GM20000 (cell line): ENCODE measurements around the gene ZNF710.
A peak's percentile ranks its signal among the peaks of the same experiment; 100 is the strongest.

ENCODE experiments used
- DNase-seq: peaks from one replicate; pipeline ENCODE4 v3.0.0; 2012; ENCODE audit warnings: low spot score
- TF ChIP-seq, protein P1 (sequence below): IDR thresholded peaks from 2 replicates; pipeline ENCODE4 v1.5.1; 2012; ENCODE audit warnings: mild to moderate bottlenecking, control low read depth; ENCODE audit errors: extremely low read depth, missing control alignments

ZNF710 gene

DNA sequence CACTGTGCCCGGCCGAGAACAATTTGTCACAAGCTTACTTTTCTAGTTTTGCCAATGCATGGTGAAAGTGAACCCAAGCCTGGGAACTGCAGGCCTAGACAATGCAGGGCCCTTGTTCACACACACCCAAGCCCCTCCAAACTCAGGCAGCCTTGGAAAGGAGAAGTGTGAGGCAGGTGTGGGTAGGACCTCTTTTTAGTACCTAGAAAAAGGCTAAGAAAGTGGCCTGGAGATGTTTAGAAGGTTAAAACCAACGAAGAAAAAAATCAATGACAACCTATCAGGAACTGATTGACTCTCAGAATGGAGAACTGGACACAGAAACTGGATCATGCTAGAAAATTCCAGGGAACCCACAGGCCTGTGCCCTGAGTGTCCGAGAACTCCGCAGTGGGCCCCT is 82.3 kb downstream of the ZNF710 start:
- TF ChIP-seq, protein P1, sequence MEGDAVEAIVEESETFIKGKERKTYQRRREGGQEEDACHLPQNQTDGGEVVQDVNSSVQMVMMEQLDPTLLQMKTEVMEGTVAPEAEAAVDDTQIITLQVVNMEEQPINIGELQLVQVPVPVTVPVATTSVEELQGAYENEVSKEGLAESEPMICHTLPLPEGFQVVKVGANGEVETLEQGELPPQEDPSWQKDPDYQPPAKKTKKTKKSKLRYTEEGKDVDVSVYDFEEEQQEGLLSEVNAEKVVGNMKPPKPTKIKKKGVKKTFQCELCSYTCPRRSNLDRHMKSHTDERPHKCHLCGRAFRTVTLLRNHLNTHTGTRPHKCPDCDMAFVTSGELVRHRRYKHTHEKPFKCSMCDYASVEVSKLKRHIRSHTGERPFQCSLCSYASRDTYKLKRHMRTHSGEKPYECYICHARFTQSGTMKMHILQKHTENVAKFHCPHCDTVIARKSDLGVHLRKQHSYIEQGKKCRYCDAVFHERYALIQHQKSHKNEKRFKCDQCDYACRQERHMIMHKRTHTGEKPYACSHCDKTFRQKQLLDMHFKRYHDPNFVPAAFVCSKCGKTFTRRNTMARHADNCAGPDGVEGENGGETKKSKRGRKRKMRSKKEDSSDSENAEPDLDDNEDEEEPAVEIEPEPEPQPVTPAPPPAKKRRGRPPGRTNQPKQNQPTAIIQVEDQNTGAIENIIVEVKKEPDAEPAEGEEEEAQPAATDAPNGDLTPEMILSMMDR, result no peak

DNA sequence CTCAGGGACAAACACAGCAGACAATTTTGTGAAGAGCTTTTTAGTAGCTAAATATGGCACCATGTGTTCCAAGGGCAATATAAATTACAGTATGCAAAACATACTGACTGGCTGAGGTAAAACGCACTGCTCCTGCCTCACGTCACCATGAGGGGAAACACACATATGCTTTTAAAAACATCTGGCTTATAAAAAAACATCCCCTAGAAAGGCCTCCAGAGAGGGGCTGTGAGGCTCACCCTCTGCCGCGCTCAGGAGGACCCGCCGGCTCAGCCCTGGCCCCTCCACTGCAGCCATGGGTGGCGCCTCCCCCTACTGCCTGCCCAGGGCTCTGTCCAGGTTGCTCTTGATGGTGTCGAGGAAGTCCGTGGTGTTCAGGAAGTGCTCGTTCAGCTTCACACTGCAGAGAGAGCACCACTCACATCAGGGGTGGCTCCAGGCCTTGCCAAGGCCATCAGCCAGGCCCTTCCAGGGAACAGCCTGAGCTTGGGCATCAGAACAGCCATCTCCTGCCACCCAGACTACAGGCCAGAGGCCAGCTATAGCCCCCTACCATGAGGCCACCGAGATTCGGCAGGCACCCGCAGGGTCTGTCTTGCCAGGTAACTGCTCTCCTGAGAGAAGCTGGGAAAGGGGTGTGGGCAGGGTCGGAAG is 83.0 kb downstream of the ZNF710 start:
- TF ChIP-seq, protein P1, result no peak
- no peak for DNase-seq

More for the DNA sequence above, 82.3 kb downstream of the ZNF710 start:
- no peak for DNase-seq

DNA sequence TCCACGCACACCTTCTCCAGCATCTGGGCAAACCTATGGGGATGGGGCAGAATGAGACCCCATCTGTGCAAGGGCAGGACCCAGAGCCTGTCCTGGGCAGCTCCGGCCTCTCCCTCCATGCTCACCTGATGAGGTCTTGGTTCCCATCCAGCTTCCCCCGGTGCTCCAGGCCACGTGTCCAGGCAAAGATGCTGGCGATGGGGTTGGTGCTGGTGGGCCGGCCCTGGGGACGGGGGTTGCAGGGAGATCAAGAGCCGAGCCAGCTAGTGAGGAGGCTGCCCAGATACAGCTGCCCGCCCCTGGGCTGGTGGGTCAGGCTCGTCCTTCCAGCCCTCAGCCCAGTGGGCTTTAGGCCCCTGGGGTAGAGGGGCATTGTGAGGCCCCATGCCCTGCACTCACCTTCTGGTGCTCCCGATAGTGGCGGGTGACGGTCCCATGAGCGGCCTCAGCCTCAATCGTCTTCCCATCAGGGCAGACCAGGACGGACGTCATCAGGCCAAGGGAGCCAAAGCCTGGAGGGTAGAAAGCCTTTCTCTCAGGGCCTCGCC is 83.8 kb downstream of the ZNF710 start:
- DNase-seq, result no peak
- TF ChIP-seq, protein P1, result no peak

DNA sequence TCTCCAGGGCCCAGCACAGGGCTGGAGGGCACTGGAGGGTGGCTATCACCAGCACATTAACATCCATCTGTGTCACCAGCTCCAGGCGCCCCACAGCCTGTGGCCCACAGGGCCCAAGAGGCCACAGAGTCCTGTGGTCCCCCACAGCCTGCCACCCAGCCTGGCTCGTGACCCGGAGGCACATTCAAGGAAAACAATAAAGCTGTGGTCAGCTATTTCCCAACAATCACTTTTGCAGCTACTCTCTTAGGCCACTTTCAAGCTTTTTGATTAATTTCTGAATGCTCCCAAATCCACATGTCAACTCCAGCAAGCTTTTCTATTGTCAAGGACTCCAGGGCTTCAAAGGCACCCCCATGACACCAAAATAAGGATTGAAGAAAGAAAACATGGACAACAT is 84.4 kb downstream of the ZNF710 start:
- TF ChIP-seq, protein P1, result no peak
- DNase-seq, result no peak

DNA sequence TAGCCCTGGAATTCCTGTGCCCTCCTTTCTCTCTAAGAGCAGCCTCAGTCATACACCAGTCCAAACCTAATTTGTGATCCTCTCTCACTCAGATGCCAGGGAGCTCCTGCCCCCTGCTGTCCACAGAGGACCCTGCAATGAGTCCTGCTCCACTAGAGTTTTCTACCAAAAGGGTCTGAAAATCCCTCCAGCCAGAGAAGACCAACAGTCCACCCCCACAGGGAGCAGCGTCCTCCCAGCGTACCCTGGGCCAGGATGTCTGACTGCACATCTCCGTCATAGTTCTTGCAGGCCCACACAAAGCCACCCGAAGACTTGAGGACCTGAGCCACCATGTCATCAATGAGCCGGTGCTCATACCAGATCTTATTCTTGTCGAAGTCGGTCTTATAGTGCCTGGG is 85.7 kb downstream of the ZNF710 start:
- TF ChIP-seq, protein P1, result peak; percentile 59

DNA sequence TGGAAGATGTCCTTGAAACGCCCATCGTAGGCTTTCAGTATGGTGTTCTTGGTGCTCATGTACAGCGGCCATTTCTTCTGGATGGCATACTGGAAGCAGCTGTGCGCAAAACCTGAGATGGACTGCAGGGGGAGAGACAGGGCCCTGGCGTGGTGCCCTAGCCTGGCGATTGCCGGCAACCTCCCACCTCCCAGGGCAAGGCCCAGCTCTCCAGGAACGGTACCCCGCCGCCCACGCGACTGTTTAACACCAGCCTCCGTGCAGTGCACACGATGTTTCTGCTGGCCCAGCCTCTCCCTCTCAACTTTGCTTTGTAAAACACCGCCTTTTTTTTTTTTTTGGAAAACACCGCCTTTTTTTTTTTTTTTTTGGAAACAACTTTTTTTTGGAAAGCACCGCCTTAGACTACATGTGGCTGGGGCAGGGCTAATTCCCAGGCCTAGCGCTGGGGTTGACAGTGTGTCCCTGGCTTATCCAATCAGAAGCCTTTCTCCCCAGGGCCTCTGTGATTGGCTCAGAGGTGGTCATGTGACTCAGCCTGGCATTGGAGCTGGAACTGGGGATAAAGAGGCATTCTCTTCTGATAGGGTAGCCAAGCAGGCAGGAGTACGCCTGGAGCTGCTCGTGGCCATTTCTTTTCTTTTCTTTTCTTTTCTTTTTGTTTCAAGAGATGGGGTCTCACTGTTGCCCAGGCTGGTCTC is 86.5 kb downstream of the ZNF710 start:
- TF ChIP-seq, protein P1, result no peak
- no peak for DNase-seq

More for the DNA sequence above, 85.7 kb downstream of the ZNF710 start:
- DNase-seq, result peak; percentile 71

DNA sequence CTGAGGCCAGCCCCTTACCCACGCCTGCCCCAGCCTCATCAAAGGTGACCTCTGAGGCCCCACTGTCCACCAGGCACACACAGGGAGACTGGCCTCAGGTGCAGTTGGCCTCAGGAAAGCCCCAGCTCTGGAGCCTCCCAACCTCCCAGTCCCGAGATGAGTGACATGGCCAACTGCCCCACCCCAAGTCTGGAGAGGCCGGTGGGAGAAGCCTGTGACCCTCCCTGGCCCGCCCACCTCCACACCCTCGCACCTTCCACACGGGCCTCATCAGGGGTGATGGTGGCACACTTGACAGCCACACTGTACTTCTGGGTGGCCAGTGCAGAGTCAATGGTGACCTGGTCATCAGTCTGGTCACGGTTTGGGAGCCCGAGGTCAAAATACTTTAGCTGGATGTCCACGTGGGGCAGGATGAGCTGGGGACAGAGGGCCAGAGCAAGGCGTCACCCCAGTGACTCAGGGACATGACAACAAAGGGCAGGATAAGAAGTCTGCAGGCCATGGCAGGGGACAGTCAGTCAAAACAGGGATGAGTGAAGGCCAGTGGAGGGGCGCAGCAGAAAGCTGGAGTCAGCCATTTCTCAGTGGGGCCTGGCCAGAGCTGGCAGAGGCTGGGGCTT is 89.2 kb downstream of the ZNF710 start:
- DNase-seq, result no peak
- TF ChIP-seq, protein P1, result no peak
